HG03060 (cell line): ENCODE data around the gene PRDM16.

ENCODE experiments used
- ATAC-seq: cut with Tn5 transposase; IDR thresholded peaks from one replicate; pipeline ENCODE4 v1.9.1; 2021; ENCODE audit warnings: low read depth, moderate number of reproducible peaks; ENCODE audit not compliant: unreplicated experiment

PRDM16 gene

GRCh38 chr1:3194760-3195479 is 125.9 kb downstream of the PRDM16 start:
- no peak for ATAC-seq

DNA sequence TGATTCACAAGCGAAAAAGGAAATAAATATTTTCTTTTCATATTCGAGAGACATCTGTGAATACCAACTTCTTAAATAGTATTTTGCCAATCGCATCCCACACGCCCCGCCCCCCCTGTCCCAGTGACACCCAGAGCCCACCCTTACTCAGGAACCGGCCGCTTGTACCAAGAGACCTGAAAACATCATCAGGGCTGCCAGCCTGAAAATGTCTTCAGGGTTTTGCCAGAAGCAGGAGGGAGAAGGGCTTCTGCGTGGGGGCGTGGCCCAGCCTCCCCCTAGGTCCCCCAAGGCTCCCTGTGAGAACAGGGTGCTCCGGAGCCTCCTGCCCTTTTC is 126.4 kb downstream of the PRDM16 start:
- no peak for ATAC-seq

DNA sequence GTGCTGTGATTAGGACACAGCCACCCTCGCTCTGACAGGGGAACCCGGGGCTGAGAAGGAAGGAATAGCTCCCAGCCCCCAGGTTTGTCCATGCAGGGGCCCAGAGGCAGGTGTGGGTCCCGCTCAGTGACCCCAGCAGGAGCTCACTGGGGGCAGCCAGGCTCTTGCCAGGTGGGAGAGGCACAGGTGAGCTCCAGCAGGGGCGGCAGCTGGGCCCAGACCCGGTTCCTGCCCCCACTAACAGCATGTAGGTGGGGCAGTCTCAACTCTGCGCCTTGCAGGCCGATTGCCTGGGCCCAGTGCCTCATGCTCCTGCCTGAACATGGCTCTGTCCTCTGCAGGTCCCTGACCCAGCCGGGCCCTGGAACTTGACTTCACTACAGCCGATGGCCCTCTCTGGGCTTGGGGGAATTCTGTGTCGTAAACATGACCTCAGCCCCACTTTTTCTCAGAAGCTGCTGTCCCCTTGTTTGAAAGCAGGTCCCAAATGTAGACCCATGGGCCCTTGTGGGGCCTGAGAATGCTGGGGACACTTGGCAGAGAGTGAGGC is 127.0 kb downstream of the PRDM16 start:
- ATAC-seq, result no peak

DNA sequence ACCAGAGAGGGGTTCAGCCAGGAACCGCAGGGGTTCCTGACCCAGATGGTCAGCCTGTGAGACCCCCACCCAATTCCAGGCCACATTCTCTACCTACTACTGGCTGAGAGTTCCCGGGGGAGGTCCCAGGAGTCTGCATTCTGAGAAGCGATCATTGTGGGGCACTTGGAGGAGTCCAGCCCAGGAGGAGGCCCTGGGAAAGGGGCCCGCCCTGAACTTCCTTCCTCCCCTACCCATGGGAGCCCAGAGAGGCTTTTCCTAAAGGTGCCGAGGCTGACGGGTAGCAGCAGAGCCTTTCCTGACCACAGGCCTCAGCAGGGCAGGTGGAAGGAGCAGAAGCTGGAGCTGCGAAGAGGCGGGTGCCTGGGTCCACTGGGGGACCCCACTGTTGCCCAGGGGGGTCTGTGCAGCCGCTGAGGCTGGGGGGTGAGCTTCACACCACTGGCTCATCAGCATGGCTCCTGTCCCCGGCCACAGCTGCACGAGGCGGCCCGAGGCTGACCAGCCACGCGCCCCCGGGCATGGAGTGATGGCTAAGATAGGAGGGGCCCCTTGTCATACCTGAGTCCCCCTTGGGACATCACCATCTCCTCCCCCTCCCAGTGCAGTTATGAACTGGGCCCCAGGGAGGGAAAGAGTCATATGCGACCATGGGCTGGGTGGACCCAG is 127.7 kb downstream of the PRDM16 start:
- ATAC-seq, result no peak

GRCh38 chr1:3197781-3198316 is 128.8 kb downstream of the PRDM16 start:
- ATAC-seq, result no peak

DNA sequence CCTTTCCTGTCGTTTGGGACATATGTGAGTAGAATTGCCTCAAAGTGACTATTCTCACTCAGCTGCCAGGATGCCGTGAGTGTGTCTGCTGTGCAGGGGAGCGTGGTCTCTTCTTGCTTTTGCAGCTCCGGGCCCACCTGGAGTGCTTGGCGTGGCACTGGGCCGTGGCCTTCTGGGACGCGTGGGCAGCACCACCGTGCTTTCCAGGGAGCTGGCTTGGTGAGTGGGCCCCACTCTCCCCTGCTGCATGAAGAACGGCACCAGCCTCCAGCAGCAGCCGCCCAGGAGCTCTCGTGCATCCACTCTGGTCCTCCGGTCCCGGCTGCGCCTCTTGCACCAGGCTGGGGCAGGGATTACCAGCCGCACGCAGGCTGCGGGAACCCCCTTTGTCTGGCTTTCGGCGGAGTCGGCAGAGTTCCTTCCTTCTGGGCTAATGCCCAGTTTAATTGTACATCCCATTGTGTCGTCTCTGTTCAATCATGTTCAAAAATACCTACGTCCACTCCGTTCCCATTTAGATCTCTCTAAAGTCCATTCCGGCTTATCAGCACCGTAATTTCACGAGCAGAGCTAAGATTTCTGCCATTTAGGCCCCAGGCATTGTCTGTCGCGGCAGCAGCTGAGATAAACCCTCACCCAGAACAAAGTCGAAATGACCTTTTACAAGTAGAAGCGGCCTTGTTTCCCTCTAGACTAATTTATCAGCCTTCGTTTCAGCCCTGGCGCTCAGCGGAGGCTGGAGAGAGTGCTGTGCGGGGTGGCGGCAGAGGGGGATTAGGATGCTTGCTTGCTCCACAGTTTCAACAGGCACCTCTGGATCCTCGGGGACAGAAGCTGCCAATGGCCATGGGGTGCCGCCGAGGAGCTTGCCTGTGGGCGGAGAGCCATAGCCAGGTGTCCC is 129.6 kb downstream of the PRDM16 start:
- no peak for ATAC-seq

DNA sequence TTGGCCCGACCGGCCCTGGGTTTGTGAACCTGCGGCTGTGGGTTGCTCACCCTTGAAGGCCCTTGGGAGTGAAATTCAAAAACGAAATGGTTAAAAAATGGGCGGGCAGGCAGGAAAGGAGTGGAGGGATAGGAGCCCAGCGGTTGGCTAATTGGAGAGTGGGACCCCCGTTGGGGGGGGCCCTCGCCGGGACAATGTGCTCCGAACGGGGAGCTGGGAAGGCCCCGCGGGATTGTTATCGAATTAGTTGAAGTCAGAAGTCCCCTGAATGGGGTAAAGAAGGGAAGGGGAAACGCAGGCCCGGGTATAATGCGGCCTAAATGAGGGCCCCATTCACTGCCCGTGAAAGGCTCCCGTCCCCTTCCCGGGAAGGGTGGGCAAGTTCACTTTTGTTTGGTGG is 135.7 kb downstream of the PRDM16 start:
- ATAC-seq, result no peak

DNA sequence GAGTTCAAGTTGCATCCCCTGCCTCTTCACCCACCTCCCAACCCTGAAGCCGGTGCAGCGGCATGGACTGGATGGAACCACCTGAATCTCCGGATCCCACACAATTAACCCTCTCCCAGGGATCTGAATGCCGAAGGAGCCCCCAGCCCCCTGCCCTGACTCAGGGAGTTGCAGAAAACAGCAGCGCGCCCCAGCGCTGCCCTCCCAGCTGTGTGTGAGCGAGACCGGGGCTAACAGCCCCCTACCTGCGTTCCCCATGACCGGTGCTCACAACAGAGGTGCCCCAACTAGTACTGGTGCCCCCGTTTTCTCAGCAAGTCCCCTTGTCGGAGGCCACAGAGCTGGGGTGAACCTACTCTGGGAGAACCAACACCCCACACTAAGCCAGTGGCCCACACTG is 136.8 kb downstream of the PRDM16 start:
- ATAC-seq, result no peak

DNA sequence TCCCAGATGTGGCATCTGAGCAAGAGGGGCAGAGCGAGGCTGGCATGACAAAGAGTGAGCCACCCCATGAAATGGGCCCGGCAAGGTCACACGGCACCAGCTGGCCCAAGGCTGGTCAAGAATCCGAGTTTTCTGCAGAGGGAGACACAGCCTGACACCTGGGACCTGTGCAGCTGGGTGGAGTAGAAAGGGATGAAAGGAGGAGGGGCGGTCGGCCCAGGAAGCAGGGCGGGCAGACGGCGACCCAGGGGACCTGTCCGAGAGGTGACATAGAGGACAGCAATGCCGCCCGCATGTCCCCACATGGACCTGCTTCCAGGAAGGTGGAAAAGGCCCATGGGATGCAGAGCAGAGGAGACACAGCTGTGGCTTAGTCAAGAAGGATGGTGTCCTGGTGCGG is 137.7 kb downstream of the PRDM16 start:
- ATAC-seq, result no peak

GRCh38 chr1:3207217-3207848 is 138.3 kb downstream of the PRDM16 start:
- no peak for ATAC-seq

GRCh38 chr1:3208819-3209200 is 139.8 kb downstream of the PRDM16 start:
- no peak for ATAC-seq

DNA sequence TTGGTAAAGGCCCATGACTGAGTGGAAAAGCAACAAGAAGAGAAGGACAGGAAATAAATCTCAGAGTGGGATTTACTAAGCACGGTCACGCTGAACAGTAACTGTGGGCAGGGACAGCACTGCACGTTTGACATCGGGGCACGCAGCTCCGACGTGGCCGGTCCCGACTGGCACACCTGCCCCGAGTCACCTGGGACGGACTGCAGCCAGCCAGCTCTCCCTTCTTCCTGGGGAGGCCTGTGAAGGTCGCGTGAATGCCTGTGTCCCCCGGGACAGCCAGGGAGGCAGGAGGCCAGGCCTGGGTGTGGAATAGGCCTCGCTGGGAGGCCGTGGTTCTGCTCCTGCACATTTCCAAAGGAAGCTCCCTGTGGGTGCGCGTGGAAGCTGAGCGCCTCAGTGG is 140.2 kb downstream of the PRDM16 start:
- no peak for ATAC-seq

- no peak for ATAC-seq
These were observed 142.8 kb downstream of the PRDM16 start for GRCh38 chr1:3211582-3212375.

GRCh38 chr1:3212453-3213355 is 143.7 kb downstream of the PRDM16 start:
- ATAC-seq, result no peak

- no peak for ATAC-seq
These were observed 144.7 kb downstream of the PRDM16 start for GRCh38 chr1:3213730-3214129.

DNA sequence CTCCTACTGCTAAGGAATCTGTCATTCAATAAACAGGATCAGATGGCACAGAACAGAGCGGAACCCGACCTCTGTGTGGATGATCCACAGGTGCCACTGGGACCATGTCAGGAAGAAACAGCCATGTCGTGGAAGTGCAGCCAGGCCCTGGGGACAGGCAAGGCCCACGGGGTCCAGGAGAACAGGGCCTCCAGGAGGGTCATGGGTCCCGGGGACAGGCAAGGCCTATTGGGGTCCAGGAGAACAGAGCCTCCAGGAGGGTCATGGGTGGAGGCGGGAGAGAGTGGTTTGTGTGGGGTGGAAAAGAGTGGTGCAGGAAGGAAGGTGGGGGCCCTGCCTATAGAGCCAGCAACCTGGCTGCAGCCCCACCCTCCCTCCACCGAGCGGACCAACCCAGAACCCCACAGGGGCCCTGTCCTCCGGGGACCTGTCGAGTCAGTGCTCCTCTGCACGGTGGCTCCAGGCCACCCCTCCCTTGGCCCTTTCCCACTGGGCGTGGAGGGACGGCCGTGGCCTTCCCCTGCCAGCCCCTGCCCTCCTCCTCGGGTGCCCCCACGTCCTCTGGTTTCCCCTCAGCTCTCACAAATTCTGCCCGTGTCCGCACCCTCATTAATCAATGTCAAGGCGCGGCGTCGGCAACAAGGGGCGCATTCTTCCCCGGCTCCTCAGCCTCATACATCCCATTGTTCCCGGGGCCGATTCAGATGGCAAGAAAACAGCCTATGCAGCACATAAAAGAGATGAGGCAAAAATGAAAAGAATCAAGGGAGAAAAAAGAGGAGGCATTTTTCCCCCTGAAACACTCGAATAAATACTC is 146.4 kb downstream of the PRDM16 start:
- no peak for ATAC-seq

DNA sequence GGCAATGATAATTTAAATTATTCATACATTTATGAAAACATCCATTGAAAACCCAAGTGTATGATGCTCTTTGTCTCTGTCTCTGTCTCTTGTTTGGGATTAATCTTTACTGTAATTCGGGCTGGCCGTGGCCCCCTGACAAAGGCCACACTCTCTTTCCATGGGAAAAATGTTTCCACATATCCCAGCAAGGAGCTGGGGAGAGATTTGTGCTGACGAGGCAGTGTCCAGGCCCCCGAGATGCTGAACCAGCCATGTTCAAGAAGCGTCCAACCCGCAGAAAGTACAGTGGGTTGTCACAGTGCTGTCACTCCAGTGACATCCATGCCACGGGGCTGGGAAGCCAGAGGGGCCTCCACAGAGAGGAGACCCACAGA is 147.0 kb downstream of the PRDM16 start:
- no peak for ATAC-seq

DNA sequence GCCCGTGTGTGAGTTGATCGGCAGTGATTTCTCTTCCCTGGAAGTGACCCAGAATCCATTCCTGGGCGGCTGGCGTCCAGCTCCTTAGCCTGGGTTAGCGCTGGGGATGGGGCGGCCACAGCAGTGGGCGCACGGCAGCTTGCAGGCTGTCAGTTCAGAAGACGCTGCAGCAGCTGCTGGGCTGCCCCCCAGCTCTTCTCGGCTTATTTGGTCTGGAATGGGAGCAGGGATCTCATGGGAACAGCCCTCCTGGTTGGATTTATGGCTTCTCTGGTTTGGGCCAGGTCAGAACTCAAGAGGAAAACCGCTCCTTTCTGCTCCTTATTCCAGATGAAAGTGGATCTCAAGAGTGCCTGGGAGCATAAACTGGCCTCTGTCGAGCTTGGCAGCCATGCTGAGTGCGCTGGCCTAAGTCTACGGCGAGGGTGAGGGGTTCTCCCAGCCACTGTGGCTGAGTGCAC is 148.2 kb downstream of the PRDM16 start:
- ATAC-seq, result no peak
